HepG2 (cell line): ENCODE results near the gene ADCY7. TPM values are rescaled to one million over a fixed set of nuclear protein-coding genes. Genes with fewer than 3 reads are reported as not detected.

Experiments
- ATAD3A ChIP-seq: sonication (generic); formaldehyde crosslinking; IDR thresholded peaks from 2 replicates; pipeline ENCODE4 v1.4.0; 2020; ENCODE audit warnings: missing genetic modification reagents
- BCL3 ChIP-seq: sonication (generic); formaldehyde crosslinking; IDR thresholded peaks from 2 replicates; pipeline ENCODE4 v1.5.1; 2020; ENCODE audit warnings: mild to moderate bottlenecking, missing genetic modification reagents, moderate library complexity
- DNMT3B ChIP-seq: conservative IDR thresholded peaks from 2 replicates; pipeline ENCODE4 v1.6.1; 2016; ENCODE audit warnings: missing biosample characterization, control low read depth
- HMG20A ChIP-seq: IDR thresholded peaks from 2 replicates; pipeline ENCODE4 v1.6.1; 2016; ENCODE audit warnings: borderline replicate concordance
- KAT7 ChIP-seq: IDR thresholded peaks from 2 replicates; pipeline ENCODE4 v1.6.1; 2018; ENCODE audit warnings: borderline replicate concordance, missing compliant biosample characterization
- MAFG ChIP-seq: sonication (generic); formaldehyde crosslinking; IDR thresholded peaks from 2 replicates; pipeline ENCODE4 v1.5.1; 2020; ENCODE audit warnings: mild to moderate bottlenecking, missing genetic modification reagents
- RAD51 ChIP-seq: fragments of 450-650 bp; IDR thresholded peaks from 2 replicates; pipeline ENCODE4 v1.6.1; 2016; ENCODE audit warnings: borderline replicate concordance
- SP140L ChIP-seq: sonication (generic); formaldehyde crosslinking; IDR thresholded peaks from 2 replicates; pipeline ENCODE4 v1.4.0; 2020; ENCODE audit warnings: missing genetic modification reagents, borderline replicate concordance
- TMF1 ChIP-seq: sonication (generic); formaldehyde crosslinking; IDR thresholded peaks from 2 replicates; pipeline ENCODE4 v1.8.1; 2022; ENCODE audit warnings: low read depth, missing genetic modification reagents
- ZHX2 ChIP-seq, 2 experiments: sonication (generic) in 1 of 2; formaldehyde crosslinking in 1 of 2; IDR thresholded peaks; 2 replicates each; pipeline versions ENCODE4 v1.6.1 to v1.9.0; 2014 to 2022; ENCODE audit warnings: antibody characterized with exemption in 1 of 2, borderline replicate concordance in 1 of 2, inconsistent platforms in 1 of 2, low read depth in 1 of 2, missing genetic modification reagents in 1 of 2
- ZNF3 ChIP-seq: IDR thresholded peaks from 2 replicates; pipeline ENCODE4 v1.7.0; 2017; ENCODE audit warnings: inconsistent platforms
- ZNF737 ChIP-seq: sonication (generic); formaldehyde crosslinking; IDR thresholded peaks from 2 replicates; pipeline ENCODE4 v1.5.0; 2020; ENCODE audit warnings: missing genetic modification reagents, mild to moderate bottlenecking, borderline replicate concordance
- ZSCAN29 ChIP-seq: sonication (generic); formaldehyde crosslinking; conservative IDR thresholded peaks from 2 replicates; pipeline ENCODE4 v1.4.0; 2020; ENCODE audit warnings: mild to moderate bottlenecking, missing genetic modification reagents
- polyA plus RNA-seq, 8 experiments: library from polyadenylated mRNA; depleted of rRNA in 3 of 8; stranded (reverse) in 7 of 8; unstranded in 1 of 8; fragments of >200 nt; fragmentation: Illumina TruSeq in 4 of 8; extraction: Trizol in 4 of 8; gene quantifications; 2 replicates each; pipeline versions ENCODE4 v1.2.1 to v1.2.3, GENCODE V29; 2011 to 2016; ENCODE audit warnings: low read depth in 4 of 8, missing spikeins in 1 of 8, mixed read lengths in 1 of 8; ENCODE audit not compliant: insufficient read depth in 1 of 8
- total RNA-seq, 5 experiments: library from RNA; depleted of rRNA; stranded (reverse); fragments of >200 nt; fragmentation: Illumina TruSeq; extraction: Trizol; gene quantifications; 2 replicates each; pipeline ENCODE4 v1.2.3, GENCODE V29; 2016; ENCODE audit warnings: low read depth in 1 of 5
- TF ChIP-seq, protein P1 (sequence below): IDR thresholded peaks from 2 replicates; pipeline ENCODE4 v1.4.0; 2020; ENCODE audit warnings: mild to moderate bottlenecking, missing genetic modification reagents

ADCY7 gene
- total and polyA plus RNA-seq, 2 of the 13 experiments (the other 11 are each of a cell fraction or from before 2014, with no cell fraction given), result 2.2 to 4.3 TPM

- TF ChIP-seq BCL3 (CRISPR knock-in tag) (no peak), TMF1 (CRISPR knock-in tag) (peak; percentile 72; the same call in 1 of the 2 replicates), MAFG (CRISPR knock-in tag) (no peak), DNMT3B (CRISPR knock-in tag) (no peak), ZHX2 (IDR thresholded peaks at IDR 0.05; ENCODE audit: low read depth) (no peak), ZHX2 (CRISPR knock-in tag; IDR thresholded peaks at IDR 0.05; ENCODE audit: borderline replicate concordance) (no peak), KAT7 (CRISPR knock-in tag) (no peak), HMG20A (CRISPR knock-in tag) (no peak), ZNF3 (CRISPR knock-in tag) (no peak), ATAD3A (no peak), ZNF737 (no peak), RAD51 (no peak), SP140L (CRISPR knock-in tag) (no peak), ZSCAN29 (CRISPR knock-in tag) (no peak)
- TF ChIP-seq, protein P1, sequence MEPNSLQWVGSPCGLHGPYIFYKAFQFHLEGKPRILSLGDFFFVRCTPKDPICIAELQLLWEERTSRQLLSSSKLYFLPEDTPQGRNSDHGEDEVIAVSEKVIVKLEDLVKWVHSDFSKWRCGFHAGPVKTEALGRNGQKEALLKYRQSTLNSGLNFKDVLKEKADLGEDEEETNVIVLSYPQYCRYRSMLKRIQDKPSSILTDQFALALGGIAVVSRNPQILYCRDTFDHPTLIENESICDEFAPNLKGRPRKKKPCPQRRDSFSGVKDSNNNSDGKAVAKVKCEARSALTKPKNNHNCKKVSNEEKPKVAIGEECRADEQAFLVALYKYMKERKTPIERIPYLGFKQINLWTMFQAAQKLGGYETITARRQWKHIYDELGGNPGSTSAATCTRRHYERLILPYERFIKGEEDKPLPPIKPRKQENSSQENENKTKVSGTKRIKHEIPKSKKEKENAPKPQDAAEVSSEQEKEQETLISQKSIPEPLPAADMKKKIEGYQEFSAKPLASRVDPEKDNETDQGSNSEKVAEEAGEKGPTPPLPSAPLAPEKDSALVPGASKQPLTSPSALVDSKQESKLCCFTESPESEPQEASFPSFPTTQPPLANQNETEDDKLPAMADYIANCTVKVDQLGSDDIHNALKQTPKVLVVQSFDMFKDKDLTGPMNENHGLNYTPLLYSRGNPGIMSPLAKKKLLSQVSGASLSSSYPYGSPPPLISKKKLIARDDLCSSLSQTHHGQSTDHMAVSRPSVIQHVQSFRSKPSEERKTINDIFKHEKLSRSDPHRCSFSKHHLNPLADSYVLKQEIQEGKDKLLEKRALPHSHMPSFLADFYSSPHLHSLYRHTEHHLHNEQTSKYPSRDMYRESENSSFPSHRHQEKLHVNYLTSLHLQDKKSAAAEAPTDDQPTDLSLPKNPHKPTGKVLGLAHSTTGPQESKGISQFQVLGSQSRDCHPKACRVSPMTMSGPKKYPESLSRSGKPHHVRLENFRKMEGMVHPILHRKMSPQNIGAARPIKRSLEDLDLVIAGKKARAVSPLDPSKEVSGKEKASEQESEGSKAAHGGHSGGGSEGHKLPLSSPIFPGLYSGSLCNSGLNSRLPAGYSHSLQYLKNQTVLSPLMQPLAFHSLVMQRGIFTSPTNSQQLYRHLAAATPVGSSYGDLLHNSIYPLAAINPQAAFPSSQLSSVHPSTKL (CRISPR knock-in tag), result peak; percentile 32
These were observed 43.4 kb downstream of the ADCY7 start (continued) for GRCh38 chr16:50309527-50310307.
